Lung (tissue), 12 donors: ENCODE data around the gene SELPLG. TPM values are rescaled to one million over a fixed set of nuclear protein-coding genes. Genes with fewer than 3 reads are reported as not detected.

Experiments used
- ATAC-seq: fragments of 200-7000 bp; cut with Tn5 transposase; one replicate; pipeline ENCODE4 v1.9.1; 2020; ENCODE audit warnings: moderate number of reproducible peaks; ENCODE audit not compliant: insufficient read depth, low FRiP score
- DNase-seq, 3 donors: peaks; one replicate each; pipeline ENCODE4 v3.0.0-alpha.2; 2013 to 2017
- H3K27ac ChIP-seq, 2 donors: one replicate each; pipeline ENCODE4 v1.5.1; 2013; ENCODE audit warnings: mild to moderate bottlenecking in 2 of 2, moderate library complexity in 2 of 2, control low read depth in 1 of 2, inconsistent platforms in 1 of 2, low read depth in 1 of 2, low read length in 1 of 2
- H3K27me3 ChIP-seq, 3 donors: one replicate each; pipeline ENCODE4 v1.5.1; 2013; ENCODE audit warnings: low read length in 2 of 3; ENCODE audit not compliant: control insufficient read depth in 3 of 3, insufficient read depth in 3 of 3
- H3K36me3 ChIP-seq, 4 donors: one replicate each; pipeline ENCODE4 v1.5.1; 2013; ENCODE audit warnings: low read length in 4 of 4, mild to moderate bottlenecking in 1 of 4, moderate library complexity in 1 of 4; ENCODE audit not compliant: control insufficient read depth in 4 of 4, insufficient read depth in 4 of 4
- H3K4me1 ChIP-seq, 5 donors: one replicate each; pipeline ENCODE4 v1.5.1; 2013; ENCODE audit warnings: low read length in 5 of 5, mild to moderate bottlenecking in 2 of 5, moderate library complexity in 1 of 5; ENCODE audit not compliant: control insufficient read depth in 5 of 5, insufficient read depth in 5 of 5
- H3K4me3 ChIP-seq: one replicate; pipeline ENCODE4 v1.5.1; 2013; ENCODE audit warnings: mild to moderate bottlenecking, control low read depth, moderate library complexity
- H3K9ac ChIP-seq, 2 donors: one replicate each; pipeline ENCODE4 v1.5.1; 2013; ENCODE audit warnings: low read length in 2 of 2, control low read depth in 1 of 2; ENCODE audit not compliant: insufficient read depth in 1 of 2
- H3K9me3 ChIP-seq, 4 donors: one replicate each; pipeline ENCODE4 v1.5.1; 2013; ENCODE audit warnings: low read length in 3 of 4, mild to moderate bottlenecking in 1 of 4, moderate library complexity in 1 of 4; ENCODE audit not compliant: control insufficient read depth in 4 of 4, insufficient read depth in 3 of 4
- CTCF ChIP-seq: IDR thresholded peaks from 2 replicates; pipeline ENCODE4 v1.5.1; 2012; ENCODE audit warnings: mild to moderate bottlenecking; ENCODE audit errors: control extremely low read depth, extremely low read depth
- WGBS, 2 donors: extraction: QIAGEN DNeasy Blood & Tissue Kit; methylation state at CpG; one replicate each; pipeline ENCODE4 v1.1.7; 2013; 5-methylcytosine and 5-hydroxymethylcytosine counted together
- polyA plus RNA-seq, 2 donors: library from polyadenylated mRNA; stranded (reverse); fragments of 200-250 nt; gene quantifications; one replicate each; pipeline ENCODE4 v1.2.1, GENCODE V29; 2013
- total RNA-seq, 2 donors: library from RNA; depleted of rRNA in 1 of 2; stranded (reverse); fragments of >200 nt in 1 of 2; gene quantifications; one replicate each; pipeline ENCODE4 v1.2.1, GENCODE V29; 2014 to 2021
- donor health status: control.
- donor health status: control.
- donor health status: Bipolar disorder and iron deficiency.
- donor health status: healthy.
- donor health status: DM: yes; HTN: yes; CAD: no.

Gene SELPLG
- total and polyA plus RNA-seq, 4 donors: 11.3 to 97.0 (median 30.5) TPM

GRCh38 chr12:108602976-108603704 lies 30.6 kb downstream of the SELPLG start:
- ATAC-seq (no peak), DNase-seq (no peak)
- no peak for TF ChIP-seq CTCF
- H3K4me3 ChIP-seq: no peak overlapping the region
- 90 to 91% methylated on average over 15 of the region's 15 CpGs for WGBS, 2 donors
- H3K9ac ChIP-seq: no peak overlapping the region
- no peak overlapping the region for H3K27ac ChIP-seq
- no peaks in the 10 kb centered on the region for H3K36me3 ChIP-seq
- no peaks in the 10 kb centered on the region for H3K27me3 ChIP-seq
- H3K9me3 ChIP-seq: no peaks in the 10 kb centered on the region
- peaks cover 0 to 6% (median 0%) of the 10 kb centered on the region in 5 donors for H3K4me1 ChIP-seq

- H3K4me1 ChIP-seq: peaks cover 0 to 7% (median 0%) of the 10 kb centered on the region in 5 donors
- H3K27ac ChIP-seq: no peak overlapping the region
- ATAC-seq: no peak
- H3K27me3 ChIP-seq: no peaks in the 10 kb centered on the region
- 95 to 96% methylated on average over 9 of the region's 9 CpGs for whole genome bisulfite sequencing, 2 donors
- H3K9ac ChIP-seq: no peak overlapping the region
- H3K36me3 ChIP-seq: no peaks in the 10 kb centered on the region
- H3K4me3 ChIP-seq: no peak overlapping the region
- no peaks in the 10 kb centered on the region for H3K9me3 ChIP-seq
- TF ChIP-seq CTCF: no peak
- no peak for DNase-seq
These were observed 31.4 kb downstream of the SELPLG start for GRCh38 chr12:108602209-108602705.

- Histone ChIP-seq H3K9ac (no peak overlapping the region), H3K4me1 (peaks cover 0 to 20% (median 8%) of the 10 kb centered on the region in 5 donors), H3K36me3 (no peaks in the 10 kb centered on the region), H3K27me3 (no peaks in the 10 kb centered on the region), H3K27ac (no peak overlapping the region), H3K9me3 (no peaks in the 10 kb centered on the region), H3K4me3 (no peak overlapping the region)
- WGBS, 2 donors: 59 to 78% methylated on average over 4 of the region's 4 CpGs
- no peak for DNase-seq
- ATAC-seq: no peak
- no peak for TF ChIP-seq CTCF
These were observed 33.0 kb downstream of the SELPLG start for GRCh38 chr12:108600702-108601007.
